Transverse colon (tissue), 4 donors: ENCODE data around the gene ZNF618. TPM values are rescaled to one million over a fixed set of nuclear protein-coding genes. Genes with fewer than 3 reads are reported as not detected.

Experiments used
- DNase-seq: peaks from one replicate; pipeline ENCODE4 v3.0.0-alpha.2; 2019
- H3K27ac ChIP-seq, 4 donors: fragments of 200-600 bp; sonication (generic); 2 replicates each; pipeline ENCODE4 v1.5.1; 2016 to 2018; ENCODE audit warnings: inconsistent platforms in 4 of 4
- H3K27me3 ChIP-seq: fragments of 200-600 bp; sonication (generic); 2 replicates; pipeline ENCODE4 v1.5.1; 2017; ENCODE audit warnings: inconsistent platforms
- H3K36me3 ChIP-seq, 4 donors: fragments of 200-600 bp; sonication (generic); 2 replicates each; pipeline ENCODE4 v1.5.1; 2017 to 2019; ENCODE audit warnings: inconsistent platforms in 4 of 4
- H3K4me1 ChIP-seq, 4 donors: fragments of 200-600 bp; sonication (generic); 2 replicates each; pipeline ENCODE4 v1.5.1; 2017 to 2020; ENCODE audit warnings: inconsistent platforms in 4 of 4
- H3K4me3 ChIP-seq, 4 donors: fragments of 200-600 bp; sonication (generic); 1 replicate in 1 of 4; 2 replicates in 3 of 4; pipeline versions ENCODE4 v1.5.1 to v1.6.1; 2017 to 2019; ENCODE audit warnings: inconsistent platforms in 4 of 4
- H3K9me3 ChIP-seq, 2 donors: fragments of 200-600 bp; sonication (generic); 2 replicates each; pipeline ENCODE4 v1.5.1; 2017 to 2019; ENCODE audit warnings: inconsistent platforms in 2 of 2
- CTCF ChIP-seq, 5 experiments: fragments of 200-600 bp in 3 of 5; fragments of 450-650 bp in 2 of 5; sonication (generic) in 3 of 5; IDR thresholded peaks; 1 replicate in 2 of 5; 2 replicates in 3 of 5; pipeline ENCODE4 v1.5.1; 2016 to 2017; ENCODE audit warnings: antibody characterized with exemption in 5 of 5, inconsistent platforms in 3 of 5, mild to moderate bottlenecking in 2 of 5, moderate library complexity in 1 of 5
- EP300 ChIP-seq: sonication (generic); formaldehyde crosslinking; IDR thresholded peaks from one replicate; pipeline ENCODE4 v1.6.1; 2017; ENCODE audit warnings: antibody characterized with exemption, low read depth
- POLR2A ChIP-seq: fragments of 450-650 bp; IDR thresholded peaks from one replicate; pipeline ENCODE4 v1.6.1; 2016; ENCODE audit warnings: antibody characterized with exemption, mild to moderate bottlenecking, moderate library complexity
- POLR2AphosphoS5 ChIP-seq, 3 donors: sonication (generic); formaldehyde crosslinking; IDR thresholded peaks; one replicate each; pipeline ENCODE4 v1.6.1; 2016; ENCODE audit warnings: antibody characterized with exemption in 3 of 3
- WGBS, 2 donors: methylation state at CpG; one replicate each; pipeline ENCODE4 v1.1.5; 2018; ENCODE audit warnings: low coverage in 1 of 2; 5-methylcytosine and 5-hydroxymethylcytosine counted together
- in situ Hi-C, 4 donors: fragments of 200-750 bp; cut with MboI; loops; one replicate each; pipeline versions ENCODE4 v1.15.0 to v1.15.1; 2017; ENCODE audit warnings: low sequenced_read_pairs in 3 of 4, low pct_ligation_motif_present in 1 of 4, low pct_unique_long_range_greater_than_20kb in 1 of 4
- intact Hi-C: fragments of 100-400 bp; cut with DNase I; formaldehyde crosslinking; loops from one replicate; pipeline ENCODE4 v1.15.1; 2023; ENCODE audit warnings: low total_unique reads
- total RNA-seq, 4 donors: library from RNA; depleted of rRNA; stranded (reverse); fragments of >200 nt; gene quantifications; one replicate each; pipeline ENCODE4 v1.1.0, GENCODE V29; 2016

Gene ZNF618
- total RNA-seq, 4 donors from 2014 or later: 2.2 to 8.6 (median 4.0) TPM

GRCh38 chr9:113910036-113910639, 34.0 kb downstream of the ZNF618 start:
- H3K27me3 ChIP-seq: no peaks in the 10 kb centered on the region
- in situ Hi-C loops: no loop called here
- H3K4me1 ChIP-seq: peaks cover 0 to 16% (median 8%) of the 10 kb centered on the region in 4 donors
- H3K27ac ChIP-seq: no peak overlapping the region
- DNase-seq: no peak
- no peak overlapping the region for H3K4me3 ChIP-seq
- H3K36me3 ChIP-seq: no peaks in the 10 kb centered on the region
- 82 to 86% methylated on average over 8 to 11 of the region's 11 CpGs for WGBS, 2 donors
- TF ChIP-seq EP300 (no peak), POLR2AphosphoS5 (IDR thresholded peaks at IDR 0.05) (no peak), POLR2A (no peak), CTCF (IDR thresholded peaks at IDR 0.05) (no peak)
- no peaks in the 10 kb centered on the region for H3K9me3 ChIP-seq
- intact Hi-C loops: no loop called here

GRCh38 chr9:113911850-113912557, 35.9 kb downstream of the ZNF618 start:
- intact Hi-C loops (no loop called here), in situ Hi-C loops (no loop called here)
- WGBS, 2 donors: 79 to 93% methylated on average over 3 to 6 of the region's 6 CpGs
- Histone ChIP-seq H3K27ac (no peak overlapping the region), H3K36me3 (no peaks in the 10 kb centered on the region), H3K9me3 (no peaks in the 10 kb centered on the region), H3K4me1 (peaks cover 0 to 16% (median 8%) of the 10 kb centered on the region in 4 donors), H3K4me3 (no peak overlapping the region), H3K27me3 (no peaks in the 10 kb centered on the region)
- DNase-seq: no peak
- TF ChIP-seq EP300 (no peak), POLR2AphosphoS5 (IDR thresholded peaks at IDR 0.05) (no peak)

DNA sequence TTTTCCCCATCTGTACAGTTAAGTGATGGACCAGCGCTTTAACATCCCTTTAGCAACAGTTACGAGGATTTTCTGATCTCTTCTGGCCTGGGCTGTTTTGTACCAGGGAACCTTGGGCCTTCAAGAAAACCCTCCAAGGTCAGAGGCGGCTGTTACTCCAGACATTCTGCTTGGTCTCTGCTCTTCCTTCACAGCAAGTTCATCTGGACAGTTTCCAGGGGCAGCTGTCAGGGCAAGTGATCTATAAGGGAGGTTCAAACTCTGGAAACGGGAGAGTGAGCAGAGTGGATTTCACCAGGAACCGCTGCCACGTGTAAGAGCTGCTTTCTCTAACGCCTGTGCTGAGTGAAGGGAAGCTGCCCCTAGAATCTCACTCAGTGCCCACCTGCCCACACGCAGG, 36.7 kb downstream of the ZNF618 start:
- in situ Hi-C loops: no loop called here
- no peaks in the 10 kb centered on the region for H3K27me3 ChIP-seq
- no peak overlapping the region for H3K27ac ChIP-seq
- peaks cover 0 to 16% (median 8%) of the 10 kb centered on the region in 4 donors for H3K4me1 ChIP-seq
- intact Hi-C loops: no loop called here
- no peaks in the 10 kb centered on the region for H3K9me3 ChIP-seq
- WGBS, 2 donors: 75 to 80% methylated on average over 1 to 8 of the region's 8 CpGs
- DNase-seq: no peak
- TF ChIP-seq EP300 (no peak), POLR2A (no peak), CTCF (IDR thresholded peaks at IDR 0.05) (no peak), POLR2AphosphoS5 (IDR thresholded peaks at IDR 0.05) (no peak)
- no peaks in the 10 kb centered on the region for H3K36me3 ChIP-seq
- H3K4me3 ChIP-seq: no peak overlapping the region

GRCh38 chr9:113913426-113914195, 37.5 kb downstream of the ZNF618 start:
- no peak for DNase-seq
- WGBS, 2 donors: 83 to 95% methylated on average over 2 to 5 of the region's 5 CpGs
- Histone ChIP-seq H3K4me1 (peaks cover 0 to 16% (median 8%) of the 10 kb centered on the region in 4 donors), H3K27me3 (no peaks in the 10 kb centered on the region), H3K9me3 (no peaks in the 10 kb centered on the region), H3K36me3 (no peaks in the 10 kb centered on the region), H3K4me3 (no peak overlapping the region), H3K27ac (no peak overlapping the region)
- in situ Hi-C loops: no loop called here
- no peak for TF ChIP-seq EP300
- no peak for TF ChIP-seq POLR2AphosphoS5 (IDR thresholded peaks at IDR 0.05)
- no peak for TF ChIP-seq CTCF (IDR thresholded peaks at IDR 0.05)
- no peak for TF ChIP-seq POLR2A
- intact Hi-C loops: no loop called here
